ENCODE measurements around the gene PRKCH.

Gene PRKCH

DNA sequence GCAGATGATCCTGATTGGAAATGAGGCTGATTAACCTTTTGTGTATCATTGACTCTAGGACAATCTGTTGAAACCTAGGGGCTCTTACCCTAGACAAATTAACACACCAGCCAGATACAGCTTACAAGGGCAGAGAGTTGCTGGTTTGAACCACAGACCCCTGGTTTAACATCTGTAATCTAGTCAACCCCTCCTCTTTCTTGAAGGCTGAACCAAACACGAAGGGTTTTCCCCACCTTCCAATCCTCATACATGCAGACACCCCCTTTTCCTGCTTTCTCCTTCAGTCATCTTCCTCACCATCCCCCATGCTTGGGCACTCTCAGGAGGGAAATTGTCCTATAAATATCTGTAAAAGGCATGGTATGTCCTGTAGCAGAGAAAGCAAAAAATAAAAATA, 247.9 kb downstream of the PRKCH start:
- DNase-seq (ENCODE audit: low read depth), result no peak

DNA sequence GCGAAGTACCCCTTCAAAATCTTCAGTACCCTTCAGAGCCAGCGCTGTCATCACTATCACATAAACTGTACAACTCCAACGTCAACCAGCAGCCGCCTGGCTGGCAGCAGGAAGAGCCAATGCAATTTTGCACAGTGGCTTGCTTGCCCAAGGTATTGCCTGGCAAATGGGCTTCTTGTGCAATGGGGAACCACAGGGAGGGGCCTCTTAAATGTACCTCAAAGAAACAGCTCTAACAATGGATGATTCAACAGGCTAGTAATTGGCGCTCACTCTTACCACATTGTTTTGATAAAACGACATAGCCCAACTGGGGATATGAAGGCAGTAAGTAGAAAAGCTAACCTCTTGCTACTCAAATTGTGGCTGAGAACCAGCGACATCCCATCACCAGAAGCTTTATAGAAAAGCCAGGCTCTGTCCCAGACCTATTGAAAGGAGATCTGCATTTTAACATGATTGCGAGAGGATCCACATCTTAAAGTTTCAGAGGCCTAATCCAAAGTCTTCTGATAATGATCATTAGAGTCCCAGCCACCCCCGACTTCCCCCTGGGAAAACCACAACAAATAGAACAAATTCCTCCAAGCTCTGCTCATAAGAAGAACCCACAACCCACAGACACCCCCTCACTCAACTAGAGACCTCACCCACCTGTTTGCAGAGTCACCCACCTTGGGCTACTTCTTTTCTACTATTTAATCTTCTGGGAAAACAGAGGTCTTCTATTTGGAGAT, 248.6 kb downstream of the PRKCH start:
- peak; percentile 22 for DNase-seq (ENCODE audit: low read depth)

DNA sequence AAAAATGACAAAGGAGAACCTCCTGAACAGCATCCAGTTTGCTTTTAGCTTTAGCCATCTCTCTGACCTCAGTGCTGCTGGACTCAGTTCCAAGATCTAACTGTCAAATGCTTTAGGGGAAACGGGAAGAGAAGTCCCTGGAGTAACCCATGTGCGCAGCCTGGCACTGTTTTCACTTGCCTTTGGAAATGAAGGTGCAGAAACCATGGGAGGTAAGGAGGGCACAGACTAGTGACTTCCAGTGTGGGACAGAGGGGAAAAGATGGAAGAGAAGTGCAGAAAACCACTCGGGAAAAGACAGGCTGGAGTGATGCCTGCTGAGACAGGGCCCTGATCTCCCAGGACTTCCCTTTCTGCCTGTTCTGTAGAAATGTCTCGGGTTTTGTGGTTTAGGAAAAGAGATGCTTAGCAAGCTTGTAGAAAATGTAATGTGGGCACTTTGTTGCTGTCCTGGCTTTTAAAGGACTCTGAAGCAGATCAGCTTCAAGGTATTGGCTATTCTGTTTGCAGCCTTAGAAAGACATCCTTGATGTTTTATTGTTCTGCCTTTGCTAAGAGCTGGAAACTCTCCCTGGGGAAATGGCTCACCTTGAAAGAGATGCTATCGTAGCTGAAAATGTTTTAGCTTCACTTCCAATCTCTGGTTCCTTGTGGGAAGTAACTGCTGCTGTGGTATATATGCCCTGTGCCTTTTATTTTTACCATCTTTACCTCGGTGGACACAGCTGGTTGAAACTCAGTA, 249.3 kb downstream of the PRKCH start:
- DNase-seq (ENCODE audit: low read depth), result no peak

DNA sequence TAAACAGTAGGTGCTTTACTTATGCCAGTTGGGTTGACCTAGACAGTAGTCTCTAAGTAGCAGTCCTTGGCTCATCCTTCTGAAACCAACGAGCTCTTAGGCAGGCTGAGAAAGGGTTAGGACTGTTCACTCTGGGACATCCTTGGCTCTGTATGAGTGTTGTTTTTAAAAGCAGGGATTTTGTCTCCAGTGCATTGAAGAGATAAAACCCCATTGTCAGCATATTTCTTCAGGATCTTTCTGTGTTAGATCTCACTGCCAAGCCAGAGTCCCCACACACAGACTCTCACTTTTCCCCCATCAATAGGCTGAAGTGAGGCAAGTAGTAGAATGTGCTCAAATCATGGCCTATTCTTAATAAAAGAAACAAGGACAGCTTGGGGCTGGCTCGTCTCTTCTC, 250.5 kb downstream of the PRKCH start:
- no peak for DNase-seq (ENCODE audit: low read depth)

DNA sequence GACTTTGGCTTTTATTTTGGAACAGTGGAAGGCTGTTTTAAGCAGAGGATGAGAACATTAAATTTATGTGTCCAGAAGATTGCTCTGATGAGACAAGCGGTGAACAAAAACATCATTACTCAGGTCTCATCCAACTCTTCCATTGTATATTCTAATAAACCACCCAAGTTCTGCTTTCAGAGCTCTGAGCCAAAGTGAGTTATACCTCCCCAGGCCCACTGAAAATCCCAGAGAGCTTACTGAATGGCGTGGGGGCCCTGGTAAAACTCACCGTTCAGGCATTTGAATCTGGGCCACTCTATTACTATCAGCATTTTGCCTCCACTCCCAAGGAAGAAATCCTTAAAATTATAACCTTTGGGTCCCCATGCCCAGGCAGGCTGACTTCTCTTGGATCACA, 251.9 kb downstream of the PRKCH start:
- DNase-seq (ENCODE audit: low read depth), result no peak

DNA sequence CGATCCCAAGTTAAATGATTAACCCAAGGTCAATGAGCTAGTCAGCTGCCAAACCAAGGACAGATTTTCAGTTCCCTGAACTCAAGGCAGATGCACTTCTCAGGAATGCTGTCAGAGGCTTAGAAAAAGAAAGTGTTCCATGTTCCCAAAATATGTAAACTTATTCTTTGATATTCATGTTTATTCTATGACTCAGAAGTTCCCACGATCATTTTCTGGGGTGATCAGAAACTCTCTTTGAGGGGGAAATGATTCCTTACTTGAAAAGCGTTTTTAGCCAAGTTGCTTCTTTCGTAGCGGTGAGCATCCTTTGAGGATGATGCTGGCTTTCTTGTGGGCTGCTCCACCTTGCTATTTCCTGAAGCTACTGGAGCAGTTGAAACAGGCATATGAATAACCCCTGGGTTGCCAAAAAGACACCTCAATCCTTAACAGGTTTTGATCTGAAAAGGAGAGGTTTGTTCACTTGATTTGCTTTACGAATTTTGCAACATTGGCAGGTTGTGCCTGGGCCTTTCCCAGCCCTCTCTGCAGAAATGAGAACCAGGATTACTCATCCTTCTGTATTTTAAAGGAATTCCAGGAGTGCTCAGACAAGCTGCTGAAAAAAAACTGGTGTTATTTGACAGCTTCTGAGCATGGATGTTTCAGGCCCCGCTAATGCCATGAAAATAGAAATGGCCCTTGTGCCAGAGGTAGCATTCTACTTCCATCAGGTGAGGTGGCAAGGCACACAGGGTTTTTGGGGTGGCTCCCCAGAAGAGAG, 252.6 kb downstream of the PRKCH start:
- DNase-seq (ENCODE audit: low read depth), result no peak

DNA sequence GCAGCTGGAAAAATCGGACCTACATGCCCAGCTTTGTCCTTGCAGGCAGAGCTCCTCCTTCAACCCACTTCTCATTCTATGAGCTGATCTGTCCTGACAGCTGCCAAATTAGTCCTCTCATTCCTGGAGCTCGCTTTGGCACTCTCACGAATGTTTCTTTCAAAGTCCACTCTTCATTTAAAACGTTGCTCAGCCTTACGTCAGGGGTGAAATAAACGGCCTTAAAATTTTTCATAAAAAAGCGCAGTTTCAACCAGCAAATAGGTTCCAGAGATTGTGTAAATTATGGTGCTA, 253.1 kb downstream of the PRKCH start:
- no peak for DNase-seq (ENCODE audit: low read depth)

DNA sequence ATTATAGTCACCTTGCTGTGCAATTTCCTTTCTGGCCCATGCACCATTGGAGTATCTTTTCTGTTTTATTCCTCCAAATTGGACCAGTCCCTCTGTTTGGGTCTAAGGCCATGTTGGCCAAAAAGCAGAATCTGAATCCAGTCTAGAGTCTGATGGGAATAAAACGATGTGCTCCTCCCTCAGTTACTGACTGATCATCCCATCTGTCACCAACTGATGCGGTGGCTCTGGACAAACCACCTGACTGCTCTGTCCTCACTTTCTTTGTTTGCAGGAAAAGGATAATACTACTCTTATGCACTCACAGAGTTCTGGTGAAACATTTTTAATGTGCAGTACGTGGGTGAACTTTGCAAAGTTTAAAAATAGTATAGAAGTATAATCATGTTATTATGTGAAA, 253.7 kb downstream of the PRKCH start:
- no peak for DNase-seq (ENCODE audit: low read depth)

DNA sequence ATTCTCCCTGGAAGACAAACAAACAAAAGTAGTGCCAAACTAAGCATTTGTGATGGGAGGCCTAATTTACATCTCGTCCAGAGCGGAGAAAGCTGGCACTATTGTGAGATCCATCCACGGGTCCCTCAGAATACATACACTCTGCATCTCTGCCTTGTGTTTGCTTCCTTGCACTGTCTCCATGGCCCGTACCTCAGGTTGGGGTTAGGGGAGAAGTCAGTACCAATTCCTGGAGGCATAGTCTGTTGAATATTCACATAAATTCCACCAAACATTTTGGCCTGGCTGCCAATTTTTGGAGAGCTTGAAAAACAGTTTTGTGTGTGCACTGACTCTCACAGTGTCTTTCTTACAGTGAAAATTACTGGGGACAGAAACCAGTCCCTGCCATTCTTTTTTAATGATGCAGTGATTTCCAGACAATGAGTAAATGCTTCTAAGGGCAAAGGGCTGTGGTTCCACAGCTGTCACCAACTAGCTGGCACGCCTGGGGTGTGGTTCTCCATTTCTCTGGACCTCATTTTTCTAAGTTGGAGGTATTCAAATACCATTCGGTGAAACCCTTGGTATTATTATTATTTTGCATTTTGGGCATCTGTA, 254.3 kb downstream of the PRKCH start:
- DNase-seq (ENCODE audit: low read depth), result no peak

DNA sequence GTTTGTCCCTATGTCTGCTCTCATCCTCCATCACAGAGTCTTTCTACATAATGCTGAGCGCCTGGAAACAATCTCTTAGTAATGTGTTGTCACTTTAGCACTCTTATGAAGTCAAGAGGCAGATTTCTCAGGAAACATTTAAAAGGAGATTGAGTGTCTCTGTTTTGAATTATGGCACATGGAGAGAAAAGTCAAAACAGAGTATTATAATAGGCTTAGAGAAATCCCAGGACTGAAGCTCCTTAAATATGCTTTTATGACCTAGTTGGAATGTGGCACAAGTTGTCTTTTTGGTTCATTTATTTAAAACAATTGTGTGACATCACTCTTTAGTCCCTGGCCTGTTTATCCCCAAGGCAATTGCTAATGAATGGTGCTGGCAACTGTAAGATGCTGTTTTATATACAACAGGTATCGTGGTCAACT, 256.1 kb downstream of the PRKCH start:
- no peak for DNase-seq (ENCODE audit: low read depth)

DNA sequence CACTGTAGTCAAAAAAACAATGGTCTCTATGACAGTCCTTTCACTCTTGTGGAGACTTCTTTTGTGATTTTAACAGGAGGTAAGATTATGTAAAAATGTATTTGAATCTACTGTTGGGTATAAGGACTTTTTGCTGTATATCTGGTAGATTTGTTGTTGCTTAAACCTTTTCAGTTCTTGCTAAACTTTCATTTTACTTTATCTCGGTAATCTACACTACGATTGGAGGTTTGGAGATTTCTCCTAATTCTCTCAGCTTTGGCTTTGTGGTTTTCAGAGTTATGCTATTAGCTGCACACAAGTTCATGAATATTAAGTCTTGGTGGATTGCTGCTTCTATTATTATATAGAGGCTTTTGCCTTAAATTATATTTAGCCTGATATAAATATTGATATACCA, 257.4 kb downstream of the PRKCH start:
- DNase-seq (ENCODE audit: low read depth), result no peak

DNA sequence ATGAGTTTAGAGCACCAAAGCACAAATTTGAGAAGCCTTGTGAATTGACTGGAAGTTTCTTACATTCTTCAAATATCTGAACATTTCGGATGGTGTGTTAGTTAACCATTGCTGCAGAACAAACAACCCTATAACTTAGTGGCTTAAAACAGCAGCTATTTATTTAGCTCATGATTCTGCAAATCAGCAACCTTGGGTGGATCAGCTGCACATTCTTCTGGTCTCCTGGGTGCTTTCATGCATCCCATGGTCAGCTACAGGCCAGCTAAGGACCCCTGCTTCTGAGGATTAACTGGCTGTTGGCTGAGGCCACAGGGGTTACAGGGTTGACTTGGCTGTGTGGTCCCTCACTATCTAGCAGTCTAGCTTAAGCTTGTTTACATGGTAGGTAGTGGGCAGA, 260.0 kb downstream of the PRKCH start:
- DNase-seq (ENCODE audit: low read depth), result no peak

DNA sequence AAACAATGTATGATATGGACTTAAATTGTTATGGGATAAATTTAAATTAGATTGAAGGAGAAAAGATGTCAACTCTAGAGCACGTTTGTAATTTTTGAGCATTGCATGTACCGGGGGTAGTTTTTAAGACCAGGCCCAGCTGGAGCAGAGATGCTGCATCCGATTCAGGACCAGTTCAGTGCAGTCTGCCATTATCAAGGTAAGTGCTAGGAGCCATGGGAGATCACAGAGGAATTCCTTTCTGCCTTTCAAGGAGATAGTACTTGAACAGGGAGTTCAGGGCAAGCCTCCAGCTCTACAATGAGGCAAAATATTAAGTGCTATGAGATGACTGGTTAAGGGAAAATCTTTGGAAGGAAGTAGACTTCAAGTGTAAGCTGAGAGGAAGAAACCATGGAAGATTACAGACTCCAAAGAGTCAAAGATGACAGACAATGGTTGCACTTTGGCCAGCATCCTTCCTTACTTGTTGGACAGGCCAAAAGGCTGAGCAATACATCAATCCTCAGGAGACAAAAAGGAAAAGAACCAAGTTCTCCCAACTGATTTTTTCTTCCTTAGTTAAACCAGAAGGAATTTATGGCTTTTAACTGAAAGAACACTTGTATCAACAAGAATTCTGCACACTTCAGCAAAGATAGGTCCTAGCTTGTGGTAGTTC, 260.7 kb downstream of the PRKCH start:
- no peak for DNase-seq (ENCODE audit: low read depth)

DNA sequence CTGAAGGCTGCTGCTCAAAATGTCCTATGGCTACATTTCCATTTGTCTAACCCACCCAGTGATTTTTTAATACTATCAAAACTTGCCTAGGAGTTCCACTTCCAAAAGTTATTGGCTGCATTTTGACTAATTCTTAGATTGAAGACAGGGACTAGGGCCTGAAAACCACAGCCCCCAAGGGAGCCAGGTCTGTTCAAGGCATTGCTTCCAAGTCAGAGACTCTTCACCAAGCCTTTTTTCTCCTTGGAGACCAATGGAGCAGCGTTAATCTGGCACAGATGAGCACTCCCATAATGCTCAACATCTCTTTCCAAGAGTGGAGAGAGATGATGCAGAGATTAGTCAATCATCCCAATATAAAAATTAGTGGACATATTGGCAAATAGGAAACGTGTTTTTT, 261.4 kb downstream of the PRKCH start:
- DNase-seq (ENCODE audit: low read depth), result no peak

DNA sequence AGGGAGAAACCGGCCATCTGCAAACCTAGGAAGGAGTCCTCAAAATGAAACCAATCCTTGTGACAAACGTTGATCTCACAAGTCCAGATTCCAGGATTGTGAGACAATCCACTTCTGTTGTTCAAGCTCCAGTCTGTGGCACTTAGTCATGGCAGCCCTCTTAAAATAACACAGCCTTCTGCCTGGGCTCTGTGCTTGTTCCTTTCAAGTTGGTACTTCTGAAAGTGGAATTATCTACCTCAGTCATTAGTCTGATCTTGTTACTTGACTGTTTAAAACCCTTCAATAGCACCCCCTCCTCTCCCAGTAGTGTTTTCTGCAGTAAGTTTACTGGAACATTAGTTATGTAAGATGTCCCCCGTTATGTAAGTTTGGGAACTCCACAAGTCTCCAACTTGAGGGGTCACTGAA, 263.0 kb downstream of the PRKCH start:
- no peak for DNase-seq (ENCODE audit: low read depth)

DNA sequence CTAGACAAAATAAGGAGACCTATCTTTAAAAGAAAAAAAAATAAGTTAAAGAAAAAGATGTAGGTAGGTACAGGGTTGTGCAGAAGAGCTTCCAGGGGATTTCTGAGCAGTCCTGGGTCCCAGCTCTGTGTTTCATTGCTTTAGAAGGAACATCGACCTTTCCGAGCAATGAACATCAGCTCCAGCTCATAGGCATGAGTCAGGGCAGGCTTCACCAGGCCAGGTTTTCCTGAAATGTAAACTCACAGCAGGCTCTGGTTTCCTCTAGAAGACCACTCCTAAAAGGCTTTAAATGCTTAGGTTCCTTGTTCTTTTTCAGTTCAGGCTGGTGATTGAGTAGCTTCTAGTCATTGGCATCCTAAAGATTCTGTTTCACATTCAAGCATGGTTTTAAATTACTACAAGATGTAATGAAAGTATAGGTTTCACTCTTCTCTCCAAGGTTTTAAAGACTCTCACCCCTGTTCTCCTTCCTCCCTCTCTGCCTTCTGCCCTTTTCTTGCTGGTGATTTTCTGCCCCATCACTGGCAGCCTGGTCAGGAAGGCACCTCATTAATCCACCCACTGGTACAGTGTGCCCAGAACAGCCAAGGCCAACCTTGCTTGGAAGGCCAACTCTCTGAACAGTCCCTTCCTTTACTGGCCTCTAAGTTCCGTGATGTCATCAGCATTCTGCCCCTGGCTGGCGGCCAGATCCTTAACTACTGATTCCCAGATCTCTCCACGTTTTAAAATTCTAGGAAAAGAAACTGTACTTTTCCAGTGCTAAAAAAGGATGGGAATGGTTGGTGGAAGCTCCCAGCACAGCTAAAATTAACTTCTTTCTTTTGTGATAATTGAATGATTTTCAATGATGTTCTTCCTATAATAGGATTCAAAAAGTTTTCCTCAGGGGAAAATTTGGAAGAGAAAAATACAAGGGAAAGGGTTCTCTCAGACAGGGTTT, 264.5 kb downstream of the PRKCH start:
- DNase-seq (ENCODE audit: low read depth), result no peak

DNA sequence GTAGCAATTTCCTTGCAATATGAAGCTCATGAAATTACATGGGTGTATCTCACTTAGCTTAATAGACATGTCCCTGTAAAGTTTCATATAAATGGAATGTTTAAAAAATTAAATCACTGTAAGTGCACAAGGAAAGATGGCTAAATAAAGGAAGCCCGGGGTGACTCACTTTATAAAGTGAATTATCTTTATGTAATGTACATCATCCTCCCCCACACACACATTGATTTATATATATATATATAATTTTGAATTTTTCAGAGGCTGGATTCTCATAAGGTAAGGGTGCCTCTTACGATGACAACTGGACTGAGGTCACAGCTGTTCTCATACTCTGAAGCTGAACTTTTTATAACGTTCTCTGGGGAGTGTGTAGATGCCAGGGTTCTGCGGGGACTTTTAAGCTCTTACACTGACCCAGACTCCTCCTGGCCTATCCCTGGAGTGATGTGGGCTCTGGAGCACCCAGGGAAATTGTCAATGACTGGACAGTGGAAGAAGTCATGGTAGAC, 265.2 kb downstream of the PRKCH start:
- no peak for DNase-seq (ENCODE audit: low read depth)

DNA sequence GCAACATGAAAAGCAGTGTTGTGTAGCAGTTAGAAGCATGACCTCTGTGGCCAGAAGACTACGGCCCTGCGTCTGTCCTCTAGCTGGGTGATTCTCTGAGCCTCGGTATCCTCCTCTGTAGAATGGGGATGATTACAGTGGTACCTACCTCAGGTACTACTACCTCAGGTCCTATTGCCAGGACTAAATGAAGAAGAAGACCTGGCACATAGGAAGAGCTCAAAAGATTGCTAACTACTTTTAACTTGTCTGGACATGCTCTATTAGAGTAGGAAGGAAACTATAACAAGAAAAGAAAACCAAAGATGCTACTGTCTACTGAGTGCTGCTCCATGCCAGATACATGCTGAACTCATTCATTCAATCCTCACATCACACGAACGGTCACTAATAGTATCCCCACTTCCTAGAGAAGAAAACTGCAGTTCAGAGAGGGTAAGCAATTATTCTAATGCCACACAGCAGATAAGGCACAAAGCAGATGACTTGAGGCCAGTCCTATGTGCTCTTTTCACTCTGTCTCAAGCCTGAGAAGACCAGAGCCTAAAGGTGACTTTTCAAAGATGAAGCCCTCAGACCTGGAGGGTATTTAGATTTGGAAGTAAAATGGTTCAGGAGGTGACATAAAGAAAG, 265.8 kb downstream of the PRKCH start:
- DNase-seq (ENCODE audit: low read depth), result no peak

DNA sequence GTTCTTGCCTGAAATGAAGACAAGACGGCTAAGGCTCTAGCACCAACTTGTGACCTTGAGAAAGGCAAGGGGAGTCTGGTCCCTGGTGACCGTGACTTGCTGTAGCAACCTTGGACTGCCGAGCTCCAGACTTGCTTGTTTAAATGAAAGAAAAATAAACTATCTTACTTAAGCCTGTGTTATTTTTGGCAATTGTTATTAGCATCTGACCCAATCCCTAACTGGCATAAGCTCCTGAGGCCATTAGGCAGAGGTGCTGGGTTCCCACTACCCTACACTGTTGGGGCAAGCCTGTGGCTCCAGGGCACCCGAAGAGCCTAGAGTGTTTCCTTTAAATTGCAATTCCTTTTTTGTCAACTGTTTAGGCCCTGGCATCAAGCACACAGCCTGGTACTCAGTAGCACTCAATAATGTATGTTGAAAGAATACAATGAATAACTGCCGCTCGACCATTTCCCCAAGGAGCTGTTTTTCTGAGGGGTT, 267.1 kb downstream of the PRKCH start:
- no peak for DNase-seq (ENCODE audit: low read depth)
